Cerebellar nuclear complex (tissue), 1 donor: Measurements from ENCODE around the gene TIPARP.
"Not testable (repeated sequence)": the region's sequence is repeated elsewhere in the genome, so short reads cannot be mapped to it uniquely, and the experiment has no call there.

Experiments
- DNase-seq, 2 experiments: peaks; one replicate each; lab custom pipeline; 2025; lab: John Stamatoyannopoulos, UW

Gene TIPARP

DNA sequence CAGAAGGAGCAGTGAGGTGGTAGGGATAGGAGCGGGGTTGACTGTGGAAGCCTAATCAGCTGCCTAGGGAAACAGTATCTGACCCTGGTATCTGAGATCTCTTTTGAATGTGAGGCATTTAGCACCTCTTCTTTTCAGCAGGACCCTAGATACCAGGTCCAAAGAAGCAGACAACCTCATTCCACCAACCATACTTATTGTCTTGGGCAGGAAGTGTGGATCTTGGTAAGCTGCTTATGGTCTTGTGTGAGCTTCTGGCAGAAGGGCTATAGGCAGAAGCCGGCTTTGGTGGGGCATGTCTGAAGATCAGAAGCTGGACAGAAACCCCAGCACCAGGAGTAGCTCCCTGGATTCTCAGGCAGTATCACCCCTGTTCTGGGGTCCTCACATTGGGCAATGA, 65.6 kb downstream of the TIPARP start:
- no peak for DNase-seq

GRCh38 chr3:156740581-156740980, 66.2 kb downstream of the TIPARP start:
- not testable (repeated sequence) for DNase-seq

GRCh38 chr3:156741935-156742334, 67.5 kb downstream of the TIPARP start:
- no peak for DNase-seq

GRCh38 chr3:156742401-156742800, 68.0 kb downstream of the TIPARP start:
- DNase-seq: peak in 1 of 2 experiments; percentile 15

DNA sequence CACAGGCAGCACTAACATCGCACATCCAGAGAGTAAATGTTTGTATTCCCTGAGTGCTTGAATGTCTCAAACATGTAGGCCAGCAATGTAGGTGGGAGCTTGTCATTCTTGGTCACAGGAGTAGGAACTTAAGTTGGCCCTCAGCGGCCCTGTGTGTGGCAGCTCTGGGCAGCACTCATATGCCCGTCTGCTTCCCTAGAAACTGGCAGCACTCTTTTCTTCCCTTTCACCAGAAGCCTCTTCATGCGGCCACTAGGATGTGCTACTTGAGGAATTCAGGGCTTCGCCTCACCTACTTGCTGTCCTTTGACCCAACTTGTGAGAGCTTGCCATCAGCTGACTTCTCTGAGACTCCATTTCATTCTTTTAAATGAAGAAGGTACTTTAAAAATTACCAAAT, 69.5 kb downstream of the TIPARP start:
- no peak for DNase-seq

DNA sequence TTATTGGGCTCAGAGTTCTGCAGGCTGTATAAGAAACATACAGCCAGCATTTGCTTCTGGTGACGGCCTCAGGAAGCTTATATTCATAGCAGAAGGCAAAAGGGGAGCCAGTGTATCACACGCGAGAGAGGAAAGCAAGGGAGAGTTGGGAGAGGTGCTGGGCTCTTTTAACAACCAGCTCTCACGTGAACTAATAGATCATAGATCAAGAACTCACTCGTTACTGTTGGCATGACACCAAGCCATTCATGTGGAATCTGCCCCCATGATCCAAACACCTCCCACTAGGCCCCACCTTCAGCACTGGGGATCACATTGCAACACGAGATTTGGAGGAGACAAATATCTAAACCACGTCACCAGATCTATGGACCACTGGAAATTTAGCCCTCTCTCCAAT, 70.2 kb downstream of the TIPARP start:
- DNase-seq: no peak

GRCh38 chr3:156745766-156746165, 71.4 kb downstream of the TIPARP start:
- DNase-seq: no peak

DNA sequence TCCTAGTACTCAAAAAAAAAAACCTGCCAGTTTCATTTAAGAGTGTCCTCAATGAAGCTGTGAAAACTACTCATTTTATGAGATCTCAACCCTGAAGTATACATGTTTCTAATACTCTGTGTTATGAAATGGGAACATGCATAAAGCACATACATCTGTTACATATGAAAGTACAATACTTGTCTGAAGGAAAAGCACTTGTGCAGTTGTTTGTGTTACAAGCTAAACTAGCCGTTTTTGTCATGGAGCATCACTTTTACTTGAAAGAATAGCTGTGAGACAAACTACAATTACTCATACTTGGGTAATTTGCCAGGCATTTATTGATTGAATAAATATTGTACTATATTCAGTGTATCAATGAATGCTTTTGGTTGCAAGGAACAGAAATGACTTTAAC, 72.7 kb downstream of the TIPARP start:
- no peak for DNase-seq

GRCh38 chr3:156749244-156749643, 74.9 kb downstream of the TIPARP start:
- DNase-seq: no peak

DNA sequence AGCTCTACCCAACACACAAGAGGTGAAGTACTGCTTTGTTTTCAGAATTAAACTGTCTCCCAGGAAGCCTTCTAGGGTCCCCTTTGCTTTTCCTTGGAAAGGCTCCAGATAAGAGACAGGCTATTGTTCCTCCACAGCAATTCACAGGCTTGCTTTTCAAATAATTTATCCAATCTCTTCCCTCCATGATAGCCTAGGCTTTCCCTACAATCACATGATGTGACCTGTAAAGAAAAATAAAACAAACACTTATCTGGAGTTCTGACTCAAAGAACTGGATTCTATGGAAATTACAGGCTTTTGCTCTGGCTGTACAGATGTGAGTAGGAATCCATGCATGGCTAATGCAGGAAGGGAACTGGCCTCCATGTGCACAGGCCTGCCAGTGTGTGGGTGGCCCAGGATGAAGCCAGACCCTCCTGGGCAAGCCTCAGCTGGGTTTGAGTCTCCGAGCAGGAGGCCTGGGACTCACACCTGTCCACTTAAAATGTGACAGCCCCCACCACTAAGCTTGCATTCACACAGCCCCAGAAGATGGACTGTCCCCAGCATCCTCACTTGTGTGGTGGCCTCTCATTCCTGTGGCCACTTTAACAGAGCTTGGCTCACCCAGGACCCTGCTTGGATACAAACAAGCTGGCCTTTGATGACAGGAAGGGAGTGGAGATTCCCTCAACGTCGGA, 75.9 kb downstream of the TIPARP start:
- no peak for DNase-seq

- DNase-seq: no peak
Measured at GRCh38 chr3:156750874-156751245, 76.5 kb downstream of the TIPARP start.

GRCh38 chr3:156751461-156752025, 77.2 kb downstream of the TIPARP start:
- DNase-seq: no peak
